Subcutaneous abdominal adipose tissue (tissue), 5 donors: ENCODE measurements around the gene NIBAN1.

ENCODE experiments used
- H3K27ac ChIP-seq: one replicate; pipeline ENCODE4 v1.7.0; 2013; ENCODE audit warnings: low read depth, mild to moderate bottlenecking, inconsistent platforms, low read length, moderate library complexity
- H3K27me3 ChIP-seq, 5 donors: one replicate each; pipeline ENCODE4 v1.7.0; 2013; ENCODE audit warnings: low read length in 5 of 5, inconsistent platforms in 1 of 5; ENCODE audit not compliant: control insufficient read depth in 5 of 5, insufficient read depth in 4 of 5
- H3K36me3 ChIP-seq, 5 donors: one replicate each; pipeline ENCODE4 v1.7.0; 2013; ENCODE audit warnings: low read length in 5 of 5; ENCODE audit not compliant: control insufficient read depth in 5 of 5, insufficient read depth in 5 of 5
- H3K4me1 ChIP-seq, 5 donors: one replicate each; pipeline ENCODE4 v1.7.0; 2013; ENCODE audit warnings: low read length in 5 of 5, mild to moderate bottlenecking in 3 of 5, moderate library complexity in 1 of 5; ENCODE audit not compliant: control insufficient read depth in 5 of 5, insufficient read depth in 5 of 5
- H3K4me3 ChIP-seq, 5 donors: one replicate each; pipeline ENCODE4 v1.7.0; 2013; ENCODE audit warnings: low read length in 5 of 5, low read depth in 1 of 5
- H3K9ac ChIP-seq, 5 donors: one replicate each; pipeline ENCODE4 v1.7.0; 2013; ENCODE audit warnings: low read length in 5 of 5, mild to moderate bottlenecking in 4 of 5, moderate library complexity in 3 of 5
- H3K9me3 ChIP-seq, 5 donors: one replicate each; pipeline ENCODE4 v1.7.0; 2013; ENCODE audit warnings: low read length in 5 of 5; ENCODE audit not compliant: control insufficient read depth in 5 of 5
- donor health status: healthy.
- donor health status: healthy.
- donor health status: healthy.
- donor health status: healthy.
- donor health status: healthy.

Gene NIBAN1

GRCh38 chr1:184947497-184948256 is 26.6 kb downstream of the NIBAN1 start:
- no peaks in the 10 kb centered on the region for H3K9me3 ChIP-seq
- no peaks in the 10 kb centered on the region for H3K36me3 ChIP-seq
- H3K27me3 ChIP-seq = no peaks in the 10 kb centered on the region
- no peak overlapping the region for H3K4me3 ChIP-seq
- H3K4me1 ChIP-seq = peaks cover 0 to 22% (median 18%) of the 10 kb centered on the region in 5 donors
- H3K27ac ChIP-seq = no peak overlapping the region
- no peak overlapping the region for H3K9ac ChIP-seq

- H3K27ac ChIP-seq = peak overlapping the region; percentile 47
- H3K4me1 ChIP-seq = peaks cover 0 to 22% (median 18%) of the 10 kb centered on the region in 5 donors
- H3K36me3 ChIP-seq = no peaks in the 10 kb centered on the region
- no peak overlapping the region for H3K9ac ChIP-seq
- no peak overlapping the region for H3K4me3 ChIP-seq
- H3K9me3 ChIP-seq = no peaks in the 10 kb centered on the region
- no peaks in the 10 kb centered on the region for H3K27me3 ChIP-seq
Observed at GRCh38 chr1:184945678-184946412, 28.5 kb downstream of the NIBAN1 start.

- no peaks in the 10 kb centered on the region for H3K36me3 ChIP-seq
- H3K27ac ChIP-seq = no peak overlapping the region
- no peaks in the 10 kb centered on the region for H3K9me3 ChIP-seq
- no peak overlapping the region for H3K9ac ChIP-seq
- no peaks in the 10 kb centered on the region for H3K27me3 ChIP-seq
- peaks cover 0 to 22% (median 18%) of the 10 kb centered on the region in 5 donors for H3K4me1 ChIP-seq
- no peak overlapping the region for H3K4me3 ChIP-seq
Observed at GRCh38 chr1:184945029-184945428, 29.3 kb downstream of the NIBAN1 start.

DNA sequence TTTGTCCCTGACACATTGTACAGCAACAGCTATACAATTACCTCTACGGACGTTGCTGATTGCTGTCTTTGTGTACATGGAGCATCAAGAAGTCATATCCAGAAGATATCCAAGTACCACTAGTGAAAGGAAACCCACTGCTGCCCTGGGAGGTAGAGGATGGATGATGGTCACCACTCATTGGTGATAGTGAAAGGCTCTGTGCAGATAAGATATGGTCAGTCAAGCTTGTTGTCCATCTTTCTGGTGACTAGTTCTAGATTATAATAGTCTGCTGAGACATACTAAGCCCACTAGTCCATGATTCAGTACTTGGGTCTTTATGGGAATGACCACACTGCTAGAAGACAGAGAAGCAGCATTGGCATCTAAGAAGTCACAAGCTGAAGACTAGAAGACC is 30.3 kb downstream of the NIBAN1 start:
- no peaks in the 10 kb centered on the region for H3K36me3 ChIP-seq
- no peaks in the 10 kb centered on the region for H3K27me3 ChIP-seq
- H3K9ac ChIP-seq = no peak overlapping the region
- H3K4me1 ChIP-seq = peaks cover 0 to 22% (median 18%) of the 10 kb centered on the region in 5 donors
- H3K9me3 ChIP-seq = no peaks in the 10 kb centered on the region
- H3K27ac ChIP-seq = no peak overlapping the region
- no peak overlapping the region for H3K4me3 ChIP-seq

DNA sequence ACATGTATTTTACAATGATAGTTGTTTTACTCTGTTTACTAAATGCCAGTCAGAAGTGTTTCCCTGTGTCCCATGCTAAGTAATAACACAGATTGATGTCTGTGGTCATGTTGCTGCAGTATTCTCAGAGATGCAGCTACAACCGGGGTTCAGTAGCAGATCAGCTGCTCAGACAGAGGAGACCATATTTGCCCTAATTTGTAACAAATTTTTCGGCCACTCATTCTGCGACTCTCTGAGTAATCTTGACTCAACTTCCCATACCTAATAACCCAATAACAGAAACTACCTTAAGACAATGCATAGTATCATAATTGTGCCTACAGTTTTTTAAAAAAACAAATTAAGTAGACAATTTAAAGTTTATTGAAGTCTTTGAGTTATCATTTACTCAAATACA is 32.6 kb downstream of the NIBAN1 start:
- Histone ChIP-seq H3K9me3 (no peaks in the 10 kb centered on the region), H3K4me3 (no peak overlapping the region), H3K36me3 (no peaks in the 10 kb centered on the region), H3K9ac (no peak overlapping the region), H3K4me1 (peaks cover 0 to 19% (median 14%) of the 10 kb centered on the region in 5 donors), H3K27me3 (no peaks in the 10 kb centered on the region), H3K27ac (no peak overlapping the region)

DNA sequence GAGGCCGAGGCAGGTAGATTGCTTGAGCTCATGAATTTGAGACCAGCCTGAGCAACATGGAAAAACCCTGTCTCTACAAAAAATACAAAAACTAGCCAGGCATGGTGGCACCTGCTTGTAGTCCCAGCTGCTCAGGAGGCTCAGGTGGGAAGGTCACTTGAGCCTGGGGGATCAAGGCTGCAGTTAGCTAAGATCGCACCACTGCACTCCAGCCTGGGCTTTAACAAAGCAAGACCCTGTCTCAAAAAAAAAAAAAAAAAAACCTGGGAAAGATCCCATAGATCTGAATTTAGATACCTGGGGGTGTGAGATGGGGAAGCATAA is 32.9 kb downstream of the NIBAN1 start:
- H3K36me3 ChIP-seq = no peaks in the 10 kb centered on the region
- no peak overlapping the region for H3K27ac ChIP-seq
- H3K9me3 ChIP-seq = no peaks in the 10 kb centered on the region
- H3K9ac ChIP-seq = no peak overlapping the region
- no peaks in the 10 kb centered on the region for H3K27me3 ChIP-seq
- peaks cover 0 to 19% (median 11%) of the 10 kb centered on the region in 5 donors for H3K4me1 ChIP-seq
- no peak overlapping the region for H3K4me3 ChIP-seq

GRCh38 chr1:184940694-184941409 is 33.5 kb downstream of the NIBAN1 start:
- Histone ChIP-seq H3K9ac (no peak overlapping the region), H3K4me1 (peaks cover 0 to 18% (median 8%) of the 10 kb centered on the region in 5 donors), H3K27me3 (no peaks in the 10 kb centered on the region), H3K4me3 (no peak overlapping the region), H3K9me3 (no peaks in the 10 kb centered on the region), H3K27ac (no peak overlapping the region), H3K36me3 (no peaks in the 10 kb centered on the region)

DNA sequence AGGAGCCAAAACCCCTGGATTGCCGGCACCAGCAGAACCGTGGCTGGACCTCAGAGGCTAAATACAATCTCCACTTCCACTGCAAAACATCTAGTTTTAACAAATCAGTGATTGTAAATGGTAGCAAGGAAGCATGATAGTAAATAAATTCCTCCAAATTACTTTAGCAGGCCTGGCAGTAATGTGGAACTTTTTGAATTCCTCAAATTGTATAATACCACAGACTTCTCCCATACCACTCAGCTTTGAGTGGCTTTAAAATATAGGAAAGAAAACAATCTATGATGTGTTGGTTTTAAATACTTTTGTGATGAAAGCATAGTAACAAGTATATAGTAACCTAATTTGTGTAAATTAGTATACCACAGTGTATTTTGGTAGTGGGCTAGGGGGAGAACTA is 34.1 kb downstream of the NIBAN1 start:
- no peak overlapping the region for H3K9ac ChIP-seq
- H3K9me3 ChIP-seq = no peaks in the 10 kb centered on the region
- H3K4me1 ChIP-seq = peaks cover 0 to 13% (median 8%) of the 10 kb centered on the region in 5 donors
- H3K4me3 ChIP-seq = no peak overlapping the region
- H3K27me3 ChIP-seq = no peaks in the 10 kb centered on the region
- H3K27ac ChIP-seq = no peak overlapping the region
- no peaks in the 10 kb centered on the region for H3K36me3 ChIP-seq

DNA sequence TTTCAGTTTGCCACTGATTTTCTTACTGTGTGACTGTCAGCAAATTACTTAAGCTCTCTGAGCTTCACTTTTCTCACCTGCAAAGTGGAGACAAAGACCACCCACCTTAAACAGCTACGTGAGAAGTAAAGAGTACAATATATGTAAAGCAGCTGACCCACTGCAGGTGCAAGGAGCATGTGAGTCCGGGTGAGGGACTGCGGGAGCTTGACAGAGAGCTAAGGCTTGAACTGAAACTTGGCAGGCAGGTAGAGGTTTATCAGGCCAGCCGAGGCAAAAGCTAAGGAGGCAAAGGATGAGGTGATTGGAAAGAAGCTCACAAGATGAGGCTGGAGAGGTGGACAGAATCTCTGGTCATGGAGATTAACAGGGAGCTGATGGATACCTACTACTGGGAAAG is 36.6 kb downstream of the NIBAN1 start:
- no peak overlapping the region for H3K27ac ChIP-seq

More for the DNA sequence above, 36.6 kb downstream of the NIBAN1 start:
- no peaks in the 10 kb centered on the region for H3K27me3 ChIP-seq
- H3K4me3 ChIP-seq = no peak overlapping the region
- no peaks in the 10 kb centered on the region for H3K36me3 ChIP-seq
- H3K4me1 ChIP-seq = no peaks in the 10 kb centered on the region
- H3K9me3 ChIP-seq = no peaks in the 10 kb centered on the region
- H3K9ac ChIP-seq = no peak overlapping the region
